ENCODE measurements around the gene MRPL16.

Gene MRPL16

DNA sequence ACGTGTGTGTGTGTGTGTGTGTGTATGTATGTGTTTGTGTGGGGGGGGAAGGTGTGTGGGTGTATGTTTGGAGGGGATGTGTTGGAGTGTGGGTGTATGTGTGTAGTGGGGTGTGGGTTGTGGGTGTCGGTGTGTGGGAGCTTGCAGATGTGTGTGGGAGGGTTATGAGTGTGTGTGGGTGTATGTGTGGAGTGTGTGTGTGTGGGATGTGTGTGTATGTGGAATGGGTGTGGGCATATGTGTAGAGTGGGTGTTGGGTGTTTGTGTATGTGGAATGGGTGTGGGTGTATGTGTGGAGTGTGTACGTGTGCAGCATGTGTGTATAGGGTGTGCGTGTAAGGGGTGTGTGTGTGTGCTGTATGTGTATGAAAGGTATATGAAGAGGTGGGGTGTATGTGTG lies 40.8 kb downstream of the MRPL16 start (continued):
- TF ChIP-seq ZSCAN30 (tag by site-specific recombination; IDR thresholded peaks at IDR 0.05): no peak
- TF ChIP-seq YY1 (tag by site-specific recombination; IDR thresholded peaks at IDR 0.05): no peak
- no peak for TF ChIP-seq ZXDB (tag by site-specific recombination; IDR thresholded peaks at IDR 0.05)
- TF ChIP-seq TRIM28 (IDR thresholded peaks at IDR 0.05; ENCODE audit: borderline replicate concordance, low read length): no peak
- TF ChIP-seq HOXD13 (CRISPR knock-in tag; IDR thresholded peaks at IDR 0.05; ENCODE audit: borderline replicate concordance): no peak
- no peak for TF ChIP-seq KLF17 (tag by site-specific recombination; IDR thresholded peaks at IDR 0.05)
- no peak for TF ChIP-seq ZNF623 (tag by site-specific recombination; IDR thresholded peaks at IDR 0.05)
- peak; percentile 100 for TF ChIP-seq ZFHX2 (tag by site-specific recombination; conservative IDR thresholded peaks at IDR 0.05)
- TF ChIP-seq, protein P1, sequence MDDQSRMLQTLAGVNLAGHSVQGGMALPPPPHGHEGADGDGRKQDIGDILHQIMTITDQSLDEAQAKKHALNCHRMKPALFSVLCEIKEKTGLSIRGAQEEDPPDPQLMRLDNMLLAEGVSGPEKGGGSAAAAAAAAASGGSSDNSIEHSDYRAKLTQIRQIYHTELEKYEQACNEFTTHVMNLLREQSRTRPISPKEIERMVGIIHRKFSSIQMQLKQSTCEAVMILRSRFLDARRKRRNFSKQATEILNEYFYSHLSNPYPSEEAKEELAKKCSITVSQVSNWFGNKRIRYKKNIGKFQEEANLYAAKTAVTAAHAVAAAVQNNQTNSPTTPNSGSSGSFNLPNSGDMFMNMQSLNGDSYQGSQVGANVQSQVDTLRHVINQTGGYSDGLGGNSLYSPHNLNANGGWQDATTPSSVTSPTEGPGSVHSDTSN (CRISPR knock-in tag; IDR thresholded peaks at IDR 0.05): no peak

DNA sequence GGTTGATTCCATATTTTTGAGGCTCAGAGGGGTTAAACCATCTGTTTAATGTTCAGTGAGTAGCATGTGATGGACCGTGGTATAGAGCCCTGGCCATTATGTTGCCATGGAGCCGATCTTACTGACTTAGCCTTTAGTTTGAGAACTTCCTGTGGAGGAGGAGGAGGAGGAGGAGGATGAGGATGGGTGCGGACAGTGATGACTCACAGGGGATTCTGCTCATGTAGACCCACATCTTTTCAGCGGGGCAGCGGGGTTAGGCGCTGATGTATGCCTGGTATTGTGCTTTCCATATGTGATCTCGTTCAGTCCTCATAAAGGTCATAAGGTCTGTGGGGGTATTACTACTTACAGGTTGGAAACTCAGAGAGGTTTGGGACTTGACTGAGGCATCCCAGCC lies 41.5 kb downstream of the MRPL16 start:
- peak; percentile 20; the same call in 1 of the 2 replicates for TF ChIP-seq EGR2 (tag by site-specific recombination; IDR thresholded peaks at IDR 0.05; ENCODE audit: low read depth)
- TF ChIP-seq, protein P2, sequence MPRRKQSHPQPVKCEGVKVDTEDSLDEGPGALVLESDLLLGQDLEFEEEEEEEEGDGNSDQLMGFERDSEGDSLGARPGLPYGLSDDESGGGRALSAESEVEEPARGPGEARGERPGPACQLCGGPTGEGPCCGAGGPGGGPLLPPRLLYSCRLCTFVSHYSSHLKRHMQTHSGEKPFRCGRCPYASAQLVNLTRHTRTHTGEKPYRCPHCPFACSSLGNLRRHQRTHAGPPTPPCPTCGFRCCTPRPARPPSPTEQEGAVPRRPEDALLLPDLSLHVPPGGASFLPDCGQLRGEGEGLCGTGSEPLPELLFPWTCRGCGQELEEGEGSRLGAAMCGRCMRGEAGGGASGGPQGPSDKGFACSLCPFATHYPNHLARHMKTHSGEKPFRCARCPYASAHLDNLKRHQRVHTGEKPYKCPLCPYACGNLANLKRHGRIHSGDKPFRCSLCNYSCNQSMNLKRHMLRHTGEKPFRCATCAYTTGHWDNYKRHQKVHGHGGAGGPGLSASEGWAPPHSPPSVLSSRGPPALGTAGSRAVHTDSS (tag by site-specific recombination; IDR thresholded peaks at IDR 0.05): peak; percentile 57
- TF ChIP-seq SALL2 (tag by site-specific recombination; IDR thresholded peaks at IDR 0.05; ENCODE audit: borderline replicate concordance): no peak
- no peak for TF ChIP-seq RBAK (tag by site-specific recombination; IDR thresholded peaks at IDR 0.05)
- no peak for TF ChIP-seq ZNF26 (tag by site-specific recombination; IDR thresholded peaks at IDR 0.05)
- H3K4me1 ChIP-seq (ENCODE audit: control insufficient read depth, insufficient read depth, low read length): no peaks in the 10 kb centered on the region
- H3K9me3 ChIP-seq (ENCODE audit: control insufficient read depth, insufficient read depth, low read depth, low read length): no peaks in the 10 kb centered on the region
- POLR2A ChIA-PET: no interaction called here
- CTCF ChIA-PET: interaction anchor here (0.7 kb wide), 1 partner anchor 13 kb away, joined by 4 read pairs; no protein-coding TSS in a partner anchor
- H3K4me3 ChIP-seq (ENCODE audit: low read depth, low read length): no peak overlapping the region
- no peak overlapping the region for H3K27ac ChIP-seq (ENCODE audit: extremely low read depth, low read depth, low read length)
- H3K36me3 ChIP-seq (ENCODE audit: control insufficient read depth in 2 of 2, insufficient read depth in 1 of 2, low read length in 2 of 2): peaks cover 5 to 7% of the 10 kb centered on the region in 2 experiments; a peak in 2 of 3 replicates

GRCh38 chr11:59767225-59767611 lies 43.4 kb downstream of the MRPL16 start:
- ChIA-PET POLR2A (interaction anchor here (0.7 to 1.1 kb wide), 2 partner anchors 12 to 98 kb away, joined by 3 read pairs; partner anchors contain the start of genes PATL1 and STX3), CTCF (interaction anchor here (1.9 to 2.2 kb wide), 2 partner anchors 14 to 34 kb away, joined by 7 read pairs; no protein-coding TSS in a partner anchor)
- Histone ChIP-seq H3K27ac (ENCODE audit: extremely low read depth, low read depth, low read length) (no peak overlapping the region), H3K9me3 (ENCODE audit: control insufficient read depth, insufficient read depth, low read depth, low read length) (no peaks in the 10 kb centered on the region), H3K4me1 (ENCODE audit: control insufficient read depth, insufficient read depth, low read length) (no peaks in the 10 kb centered on the region), H3K4me3 (ENCODE audit: low read depth, low read length) (no peak overlapping the region), H3K36me3 (ENCODE audit: control insufficient read depth in 2 of 2, insufficient read depth in 1 of 2, low read length in 2 of 2) (peaks cover 0 to 7% of the 10 kb centered on the region in 2 experiments; a peak in 2 of 3 replicates)
- no peak for TF ChIP-seq SCRT1 (tag by site-specific recombination; IDR thresholded peaks at IDR 0.05; ENCODE audit: borderline replicate concordance)
- no peak for TF ChIP-seq ZNF138 (tag by site-specific recombination; IDR thresholded peaks at IDR 0.05; ENCODE audit: borderline replicate concordance)
- no peak for TF ChIP-seq ZNF423 (tag by site-specific recombination; IDR thresholded peaks at IDR 0.05)
- TF ChIP-seq ZBTB48 (tag by site-specific recombination; IDR thresholded peaks at IDR 0.05): no peak
- no peak for TF ChIP-seq ZNF623 (tag by site-specific recombination; IDR thresholded peaks at IDR 0.05)
- no peak for TF ChIP-seq ZNF600 (tag by site-specific recombination; IDR thresholded peaks at IDR 0.05)
- no peak for TF ChIP-seq OSR2 (tag by site-specific recombination; IDR thresholded peaks at IDR 0.05)
- no peak for TF ChIP-seq REST (tag by site-specific recombination; IDR thresholded peaks at IDR 0.05)
- no peak for TF ChIP-seq KLF17 (tag by site-specific recombination; IDR thresholded peaks at IDR 0.05)
- no peak for TF ChIP-seq ZSCAN30 (tag by site-specific recombination; IDR thresholded peaks at IDR 0.05)
- TF ChIP-seq ZNF837 (tag by site-specific recombination; IDR thresholded peaks at IDR 0.05): no peak
- no peak for TF ChIP-seq ZBTB1 (tag by site-specific recombination; IDR thresholded peaks at IDR 0.05)
- no peak for TF ChIP-seq GLIS2 (tag by site-specific recombination; IDR thresholded peaks at IDR 0.05)

All from HEK293 (cell line).